ENCODE data around the gene PROK1.

PROK1 gene

GRCh38 chr1:110465814-110466380, 14.9 kb downstream of the PROK1 start:
- ATAC-seq: no peak

GRCh38 chr1:110466646-110467280, 15.8 kb downstream of the PROK1 start:
- ATAC-seq: no peak

- ATAC-seq: no peak
Observed at GRCh38 chr1:110471131-110471530, 20.2 kb downstream of the PROK1 start.

- ATAC-seq: no peak
Observed at GRCh38 chr1:110472546-110472945, 21.6 kb downstream of the PROK1 start.

GRCh38 chr1:110474444-110474843, 23.5 kb downstream of the PROK1 start:
- no peak for ATAC-seq

- no peak for ATAC-seq
Observed at GRCh38 chr1:110475362-110476027, 24.5 kb downstream of the PROK1 start.

- no peak for ATAC-seq
Observed at GRCh38 chr1:110476028-110476765, 25.2 kb downstream of the PROK1 start.

- peak; percentile 81 to 84 for ATAC-seq
Observed at GRCh38 chr1:110477041-110477440, 26.1 kb downstream of the PROK1 start.

- ATAC-seq: no peak
Observed at GRCh38 chr1:110477445-110477957, 26.6 kb downstream of the PROK1 start.

GRCh38 chr1:110477967-110478640, 27.2 kb downstream of the PROK1 start:
- ATAC-seq: no peak

- no peak for ATAC-seq
Observed at GRCh38 chr1:110478886-110479285, 27.9 kb downstream of the PROK1 start.

GRCh38 chr1:110480356-110481096, 29.6 kb downstream of the PROK1 start:
- no peak for ATAC-seq

GRCh38 chr1:110481968-110482623, 31.1 kb downstream of the PROK1 start:
- ATAC-seq: no peak

- ATAC-seq: no peak
Observed at GRCh38 chr1:110482662-110483307, 31.8 kb downstream of the PROK1 start.

GRCh38 chr1:110483308-110483685, 32.3 kb downstream of the PROK1 start:
- no peak for ATAC-seq

GRCh38 chr1:110484801-110485200, 33.9 kb downstream of the PROK1 start:
- ATAC-seq: no peak

- no peak for ATAC-seq
Observed at GRCh38 chr1:110485725-110486124, 34.8 kb downstream of the PROK1 start.

- no peak for ATAC-seq
Observed at GRCh38 chr1:110487726-110488125, 36.8 kb downstream of the PROK1 start.

- no peak for ATAC-seq
Observed at GRCh38 chr1:110488161-110488560, 37.2 kb downstream of the PROK1 start.

GRCh38 chr1:110488867-110489266, 37.9 kb downstream of the PROK1 start:
- no peak for ATAC-seq

GRCh38 chr1:110489406-110489805, 38.5 kb downstream of the PROK1 start:
- ATAC-seq: no peak
